ENCODE data around the gene SCAANT1. TPM values are rescaled to one million over a fixed set of nuclear protein-coding genes. Genes with fewer than 3 reads are reported as not detected.

Gene SCAANT1
- total RNA-seq, 4 donors from 2014 or later, result not detected

DNA sequence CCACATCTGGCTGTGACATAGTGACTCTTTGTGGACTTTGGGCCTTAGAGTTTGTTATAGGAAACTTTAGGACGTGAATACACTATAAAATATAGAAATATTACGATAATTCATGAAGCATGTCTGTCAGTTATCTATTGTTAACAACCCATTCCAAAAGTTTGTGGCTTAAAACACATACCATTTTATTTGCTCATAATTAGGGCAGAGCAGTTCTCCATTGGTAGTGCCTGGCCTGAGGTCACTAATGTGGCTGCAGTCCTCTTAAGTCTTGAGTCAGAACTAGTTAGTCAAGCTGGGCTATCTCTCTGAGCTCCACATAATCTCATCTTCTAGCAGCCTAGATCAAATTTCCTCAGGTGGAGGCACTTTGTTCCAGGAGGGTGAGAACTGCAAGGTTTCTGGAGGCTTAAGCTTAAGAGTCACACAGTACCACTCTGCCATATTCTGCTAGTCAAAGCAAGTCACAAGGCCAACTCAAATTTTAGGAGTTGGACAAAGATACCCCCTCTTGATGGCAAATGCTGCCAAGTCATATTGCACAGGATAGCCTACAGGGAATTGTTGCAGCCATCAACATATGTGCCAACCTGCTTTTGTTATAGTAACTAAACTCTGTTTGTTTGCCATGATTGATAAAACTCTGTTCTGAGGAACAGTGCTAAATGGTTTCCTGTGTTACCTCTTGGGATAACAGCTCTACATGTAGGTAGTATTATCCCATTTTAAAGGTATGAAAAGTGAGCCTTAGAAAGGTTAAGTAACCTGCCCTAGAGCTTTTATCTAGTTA lies 39.9 kb downstream of the SCAANT1 start:
- no peak for DNase-seq
- H3K27me3 ChIP-seq, result no peaks in the 10 kb centered on the region
- in situ Hi-C loops (cut with MboI; ENCODE audit: low pct_ligation_motif_present in 1 of 4, low pct_unique_long_range_greater_than_20kb in 1 of 4, low sequenced_read_pairs in 3 of 4) (no loop called here), intact Hi-C loops (cut with DNase I; ENCODE audit: low total_unique reads) (no loop called here)
- H3K4me3 ChIP-seq, result no peak overlapping the region
- H3K4me1 ChIP-seq, result peaks cover 7 to 27% (median 14%) of the 10 kb centered on the region in 4 donors
- H3K36me3 ChIP-seq, result no peaks in the 10 kb centered on the region
- H3K9me3 ChIP-seq, result no peaks in the 10 kb centered on the region
- TF ChIP-seq POLR2A (IDR thresholded peaks at IDR 0.05), result no peak
- TF ChIP-seq, protein P1, sequence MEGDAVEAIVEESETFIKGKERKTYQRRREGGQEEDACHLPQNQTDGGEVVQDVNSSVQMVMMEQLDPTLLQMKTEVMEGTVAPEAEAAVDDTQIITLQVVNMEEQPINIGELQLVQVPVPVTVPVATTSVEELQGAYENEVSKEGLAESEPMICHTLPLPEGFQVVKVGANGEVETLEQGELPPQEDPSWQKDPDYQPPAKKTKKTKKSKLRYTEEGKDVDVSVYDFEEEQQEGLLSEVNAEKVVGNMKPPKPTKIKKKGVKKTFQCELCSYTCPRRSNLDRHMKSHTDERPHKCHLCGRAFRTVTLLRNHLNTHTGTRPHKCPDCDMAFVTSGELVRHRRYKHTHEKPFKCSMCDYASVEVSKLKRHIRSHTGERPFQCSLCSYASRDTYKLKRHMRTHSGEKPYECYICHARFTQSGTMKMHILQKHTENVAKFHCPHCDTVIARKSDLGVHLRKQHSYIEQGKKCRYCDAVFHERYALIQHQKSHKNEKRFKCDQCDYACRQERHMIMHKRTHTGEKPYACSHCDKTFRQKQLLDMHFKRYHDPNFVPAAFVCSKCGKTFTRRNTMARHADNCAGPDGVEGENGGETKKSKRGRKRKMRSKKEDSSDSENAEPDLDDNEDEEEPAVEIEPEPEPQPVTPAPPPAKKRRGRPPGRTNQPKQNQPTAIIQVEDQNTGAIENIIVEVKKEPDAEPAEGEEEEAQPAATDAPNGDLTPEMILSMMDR (IDR thresholded peaks at IDR 0.05), result no peak
- H3K27ac ChIP-seq, result no peak overlapping the region
- 80 to 84% methylated on average over 2 of the region's 2 CpGs for WGBS, 2 donors (ENCODE audit: low coverage in 1 of 2)

DNA sequence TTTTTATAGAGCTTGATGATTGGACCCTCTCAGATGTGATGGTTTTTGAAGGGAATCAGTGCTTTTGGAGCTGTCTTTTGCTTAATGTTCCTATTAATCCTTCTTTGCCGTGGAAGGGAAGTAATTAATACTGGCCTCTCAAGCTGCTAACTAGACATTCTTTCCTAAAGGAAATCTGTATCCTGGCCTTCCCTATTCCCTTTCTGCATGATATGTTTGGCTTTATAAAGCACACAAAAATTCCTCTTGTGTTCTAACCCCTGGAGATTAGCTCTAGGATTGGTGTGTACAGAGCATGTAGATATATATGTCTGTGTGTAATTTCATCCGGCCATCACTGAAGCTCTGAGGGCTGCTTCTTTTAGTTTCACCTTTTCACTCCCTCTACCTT lies 41.6 kb downstream of the SCAANT1 start:
- Histone ChIP-seq H3K36me3 (no peaks in the 10 kb centered on the region), H3K9me3 (no peaks in the 10 kb centered on the region), H3K4me1 (peaks cover 1 to 10% (median 4%) of the 10 kb centered on the region in 4 donors), H3K27ac (no peak overlapping the region), H3K27me3 (no peaks in the 10 kb centered on the region), H3K4me3 (no peak overlapping the region)
- no peak for DNase-seq
- in situ Hi-C loops (cut with MboI; ENCODE audit: low pct_ligation_motif_present in 1 of 4, low pct_unique_long_range_greater_than_20kb in 1 of 4, low sequenced_read_pairs in 3 of 4) (no loop called here), intact Hi-C loops (cut with DNase I; ENCODE audit: low total_unique reads) (no loop called here)
- 66 to 84% methylated on average over 2 of the region's 2 CpGs for WGBS, 2 donors (ENCODE audit: low coverage in 1 of 2)
- TF ChIP-seq EP300 (IDR thresholded peaks at IDR 0.05; ENCODE audit: low read depth), result no peak
- no peak for TF ChIP-seq POLR2AphosphoS5 (IDR thresholded peaks at IDR 0.05)
- no peak for TF ChIP-seq POLR2A (IDR thresholded peaks at IDR 0.05)
- TF ChIP-seq, protein P1 (IDR thresholded peaks at IDR 0.05), result no peak

DNA sequence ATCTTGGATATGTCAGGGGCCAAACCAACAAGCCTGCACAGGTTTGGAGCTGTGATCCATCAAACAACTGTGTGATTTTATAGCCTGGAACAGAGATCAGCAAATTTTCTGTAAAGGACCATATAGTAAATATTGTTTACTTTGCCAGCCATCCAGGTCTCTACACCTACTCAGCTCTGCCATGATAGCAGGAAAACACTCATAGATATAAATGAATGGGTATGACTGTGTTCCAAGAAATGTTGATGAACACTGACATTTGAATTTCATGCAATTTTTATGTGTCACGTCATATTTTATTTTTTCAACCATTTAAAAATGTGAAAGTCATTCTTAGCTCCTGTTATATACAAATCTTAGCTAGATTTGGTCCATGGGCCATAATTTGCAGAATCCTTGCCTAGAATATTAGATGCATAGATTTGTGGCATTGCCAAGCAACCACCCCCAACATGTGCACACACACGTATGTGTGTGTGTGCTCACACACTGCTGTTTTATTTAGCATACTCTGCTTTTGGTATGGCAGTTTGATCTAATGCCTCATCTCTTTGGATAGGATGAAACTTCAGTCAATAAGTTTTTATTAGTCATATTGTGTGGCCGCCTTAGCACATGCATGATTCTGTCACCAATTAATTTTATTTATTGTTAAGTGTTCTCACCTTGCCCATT lies 42.1 kb downstream of the SCAANT1 start:
- Histone ChIP-seq H3K27me3 (no peaks in the 10 kb centered on the region), H3K27ac (no peak overlapping the region), H3K36me3 (no peaks in the 10 kb centered on the region), H3K4me1 (peaks cover 0 to 9% (median 0%) of the 10 kb centered on the region in 4 donors), H3K9me3 (no peaks in the 10 kb centered on the region), H3K4me3 (no peak overlapping the region)
- intact Hi-C loops (cut with DNase I; ENCODE audit: low total_unique reads) (no loop called here), in situ Hi-C loops (cut with MboI; ENCODE audit: low pct_ligation_motif_present in 1 of 4, low pct_unique_long_range_greater_than_20kb in 1 of 4, low sequenced_read_pairs in 3 of 4) (no loop called here)
- 92 to 96% methylated on average over 3 of the region's 3 CpGs for whole genome bisulfite sequencing, 2 donors (ENCODE audit: low coverage in 1 of 2)
- DNase-seq, result no peak
- no peak for TF ChIP-seq EP300 (IDR thresholded peaks at IDR 0.05; ENCODE audit: low read depth)
- TF ChIP-seq, protein P1 (IDR thresholded peaks at IDR 0.05), result no peak
- TF ChIP-seq POLR2AphosphoS5 (IDR thresholded peaks at IDR 0.05), result no peak
- TF ChIP-seq POLR2A (IDR thresholded peaks at IDR 0.05), result no peak

DNA sequence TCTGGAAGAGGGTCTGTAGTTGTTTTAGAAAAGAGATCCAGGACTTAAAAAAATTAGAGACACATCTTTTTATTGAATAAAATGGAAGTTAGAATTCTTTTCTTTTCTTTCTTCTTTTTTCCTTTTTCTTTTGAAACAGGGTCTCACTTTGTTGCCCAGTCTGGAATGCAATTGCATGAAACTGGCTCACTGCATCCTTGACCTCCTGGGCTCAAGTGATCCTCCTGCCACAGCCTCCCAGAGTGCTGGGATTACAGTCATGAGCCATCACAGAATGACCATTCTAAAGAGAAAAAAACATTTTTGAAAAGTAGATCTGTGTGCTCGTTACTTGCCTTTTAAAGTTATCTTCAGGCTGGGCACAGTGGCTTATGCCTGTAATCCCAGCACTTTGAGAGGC lies 45.0 kb downstream of the SCAANT1 start:
- Histone ChIP-seq H3K36me3 (no peaks in the 10 kb centered on the region), H3K27me3 (no peaks in the 10 kb centered on the region), H3K4me1 (peaks cover 0 to 22% (median 9%) of the 10 kb centered on the region in 4 donors), H3K27ac (no peak overlapping the region), H3K9me3 (no peaks in the 10 kb centered on the region), H3K4me3 (no peak overlapping the region)
- TF ChIP-seq POLR2A (IDR thresholded peaks at IDR 0.05) (no peak), POLR2AphosphoS5 (IDR thresholded peaks at IDR 0.05) (no peak), EP300 (IDR thresholded peaks at IDR 0.05; ENCODE audit: low read depth) (no peak)
- TF ChIP-seq, protein P1 (IDR thresholded peaks at IDR 0.05), result no peak
- WGBS, 2 donors (ENCODE audit: low coverage in 1 of 2), result 100% methylated on average over 1 of the region's 1 CpG
- intact Hi-C loops (cut with DNase I; ENCODE audit: low total_unique reads) (no loop called here), in situ Hi-C loops (cut with MboI; ENCODE audit: low pct_ligation_motif_present in 1 of 4, low pct_unique_long_range_greater_than_20kb in 1 of 4, low sequenced_read_pairs in 3 of 4) (no loop called here)
- no peak for DNase-seq
